ENCODE results near the gene GABPB1.

GABPB1 gene

GRCh38 chr15:50345298-50345697 is 9.7 kb downstream of the GABPB1 start:
- in situ Hi-C loops (cut with HindIII; ENCODE audit: low sequenced_read_pairs) = no loop called here

GRCh38 chr15:50344006-50344464 is 11.0 kb downstream of the GABPB1 start:
- in situ Hi-C loops (cut with HindIII; ENCODE audit: low sequenced_read_pairs) = no loop called here

- in situ Hi-C loops (cut with HindIII; ENCODE audit: low sequenced_read_pairs) = no loop called here
These were observed 13.3 kb downstream of the GABPB1 start for GRCh38 chr15:50341616-50342136.

- in situ Hi-C loops (cut with HindIII; ENCODE audit: low sequenced_read_pairs) = no loop called here
These were observed 14.6 kb downstream of the GABPB1 start for GRCh38 chr15:50340416-50340815.

- in situ Hi-C loops (cut with HindIII; ENCODE audit: low sequenced_read_pairs) = no loop called here
These were observed 15.3 kb downstream of the GABPB1 start for GRCh38 chr15:50339717-50340116.

GRCh38 chr15:50335251-50335650 is 19.7 kb downstream of the GABPB1 start:
- in situ Hi-C loops (cut with HindIII; ENCODE audit: low sequenced_read_pairs) = no loop called here

GRCh38 chr15:50333229-50333628 is 21.8 kb downstream of the GABPB1 start:
- in situ Hi-C loops (cut with HindIII; ENCODE audit: low sequenced_read_pairs) = no loop called here

- in situ Hi-C loops (cut with HindIII; ENCODE audit: low sequenced_read_pairs) = no loop called here
These were observed 24.1 kb downstream of the GABPB1 start for GRCh38 chr15:50330921-50331320.

GRCh38 chr15:50328116-50328515 is 26.9 kb downstream of the GABPB1 start:
- in situ Hi-C loops (cut with HindIII; ENCODE audit: low sequenced_read_pairs) = no loop called here

- in situ Hi-C loops (cut with HindIII; ENCODE audit: low sequenced_read_pairs) = no loop called here
These were observed 33.3 kb downstream of the GABPB1 start for GRCh38 chr15:50321680-50322210.

- in situ Hi-C loops (cut with HindIII; ENCODE audit: low sequenced_read_pairs) = no loop called here
These were observed 34.5 kb downstream of the GABPB1 start for GRCh38 chr15:50320504-50320903.

GRCh38 chr15:50318697-50319096 is 36.3 kb downstream of the GABPB1 start:
- in situ Hi-C loops (cut with HindIII; ENCODE audit: low sequenced_read_pairs) = no loop called here

GRCh38 chr15:50315814-50316630 is 39.0 kb downstream of the GABPB1 start:
- in situ Hi-C loops (cut with HindIII; ENCODE audit: low sequenced_read_pairs) = no loop called here

GRCh38 chr15:50312636-50313035 is 42.4 kb downstream of the GABPB1 start:
- in situ Hi-C loops (cut with HindIII; ENCODE audit: low sequenced_read_pairs) = no loop called here

- in situ Hi-C loops (cut with HindIII; ENCODE audit: low sequenced_read_pairs) = no loop called here
These were observed 47.2 kb downstream of the GABPB1 start for GRCh38 chr15:50307799-50308198.

- in situ Hi-C loops (cut with HindIII; ENCODE audit: low sequenced_read_pairs) = no loop called here
These were observed 50.2 kb downstream of the GABPB1 start for GRCh38 chr15:50304836-50305235.

GRCh38 chr15:50302581-50302980 is 52.4 kb downstream of the GABPB1 start:
- in situ Hi-C loops (cut with HindIII; ENCODE audit: low sequenced_read_pairs) = no loop called here

- in situ Hi-C loops (cut with HindIII; ENCODE audit: low sequenced_read_pairs) = no loop called here
These were observed 56.7 kb downstream of the GABPB1 start for GRCh38 chr15:50298340-50298739.

- in situ Hi-C loops (cut with HindIII; ENCODE audit: low sequenced_read_pairs) = no loop called here
These were observed 59.0 kb downstream of the GABPB1 start for GRCh38 chr15:50295966-50296365.

- in situ Hi-C loops (cut with HindIII; ENCODE audit: low sequenced_read_pairs) = no loop called here
These were observed 65.2 kb downstream of the GABPB1 start for GRCh38 chr15:50289749-50290148.

GRCh38 chr15:50287324-50288116 is 67.5 kb downstream of the GABPB1 start:
- in situ Hi-C loops (cut with HindIII; ENCODE audit: low sequenced_read_pairs) = no loop called here
